Esophagus muscularis mucosa (tissue), 3 donors: ENCODE results near the gene GDF2.

Experiments
- CTCF ChIP-seq, 3 experiments: fragments of 200-600 bp in 2 of 3; fragments of 450-650 bp in 1 of 3; sonication (generic) in 2 of 3; IDR thresholded peaks; one replicate each; pipeline ENCODE4 v1.5.1; 2017 to 2019; ENCODE audit warnings: antibody characterized with exemption in 3 of 3, mild to moderate bottlenecking in 2 of 3, moderate library complexity in 1 of 3
- POLR2A ChIP-seq: fragments of 450-650 bp; IDR thresholded peaks from one replicate; pipeline ENCODE4 v1.6.1; 2017; ENCODE audit warnings: antibody characterized with exemption, moderate library complexity, mild to moderate bottlenecking, low read depth

- TF ChIP-seq POLR2A (no peak), CTCF (IDR thresholded peaks at IDR 0.05) (no peak)
These were observed 15.7 kb upstream of the GDF2 start for GRCh38 chr10:47306387-47307210.
